HG02763 (cell line): Measurements from ENCODE around the gene TPH2.

Experiments used
- ATAC-seq: cut with Tn5 transposase; IDR thresholded peaks from one replicate; pipeline ENCODE4 v1.9.1; 2021; ENCODE audit warnings: mild to moderate bottlenecking, moderate library complexity; ENCODE audit not compliant: unreplicated experiment

Gene TPH2

DNA sequence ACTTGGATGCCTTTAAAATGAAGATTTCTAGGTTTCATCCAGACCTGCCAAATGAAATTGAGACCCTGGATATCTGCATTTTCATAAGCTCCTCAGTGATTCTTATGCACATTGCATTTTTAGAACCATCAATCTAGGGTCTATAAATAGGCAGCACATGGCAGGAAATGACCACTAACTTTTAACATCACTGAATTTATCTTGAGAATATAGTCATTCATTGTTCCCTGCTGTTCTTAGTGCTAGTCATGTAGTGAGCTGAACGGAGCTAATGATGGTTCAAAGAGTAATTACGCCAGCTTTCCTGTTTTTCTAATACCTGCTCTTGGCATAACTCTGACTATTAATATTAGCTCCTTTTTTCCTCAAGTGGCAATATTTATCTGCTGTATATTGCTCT is 91.6 kb downstream of the TPH2 start:
- no peak for ATAC-seq

DNA sequence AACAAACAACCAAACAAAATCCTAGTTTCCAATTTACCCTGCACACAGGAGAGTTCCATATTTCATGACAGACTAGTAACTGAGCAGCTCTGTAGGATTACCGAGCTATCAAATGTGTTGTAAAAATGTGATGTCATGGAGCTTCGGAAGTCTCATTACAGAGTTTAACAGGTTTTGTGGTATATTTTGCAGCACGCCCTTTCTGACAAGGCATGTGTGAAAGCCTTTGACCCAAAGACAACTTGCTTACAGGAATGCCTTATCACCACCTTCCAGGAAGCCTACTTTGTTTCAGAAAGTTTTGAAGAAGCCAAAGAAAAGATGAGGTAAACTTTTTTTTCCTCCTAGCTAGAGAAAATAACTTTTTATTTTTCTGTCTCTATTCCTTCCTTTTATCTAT is 92.4 kb downstream of the TPH2 start:
- no peak for ATAC-seq

DNA sequence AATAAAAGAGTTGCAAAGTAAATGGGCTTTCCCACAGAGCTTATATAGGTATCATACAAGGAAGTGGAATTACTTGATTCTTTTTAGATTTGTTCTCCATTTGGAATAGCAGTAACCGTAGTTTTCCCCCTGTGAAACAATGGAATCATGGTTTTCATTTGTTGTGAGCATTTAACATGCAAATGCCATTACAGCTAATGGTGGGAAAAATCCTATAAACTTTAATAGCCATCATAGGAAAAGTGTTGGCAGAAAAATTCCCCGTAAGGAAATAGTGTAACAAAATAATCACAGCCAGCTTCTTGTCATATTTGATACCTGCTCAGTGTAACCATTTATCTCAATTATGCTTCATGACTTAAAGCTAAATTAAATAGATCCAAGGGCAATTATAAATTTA is 95.3 kb downstream of the TPH2 start:
- ATAC-seq = no peak

GRCh38 chr12:72035625-72036024 is 97.0 kb downstream of the TPH2 start:
- no peak for ATAC-seq

DNA sequence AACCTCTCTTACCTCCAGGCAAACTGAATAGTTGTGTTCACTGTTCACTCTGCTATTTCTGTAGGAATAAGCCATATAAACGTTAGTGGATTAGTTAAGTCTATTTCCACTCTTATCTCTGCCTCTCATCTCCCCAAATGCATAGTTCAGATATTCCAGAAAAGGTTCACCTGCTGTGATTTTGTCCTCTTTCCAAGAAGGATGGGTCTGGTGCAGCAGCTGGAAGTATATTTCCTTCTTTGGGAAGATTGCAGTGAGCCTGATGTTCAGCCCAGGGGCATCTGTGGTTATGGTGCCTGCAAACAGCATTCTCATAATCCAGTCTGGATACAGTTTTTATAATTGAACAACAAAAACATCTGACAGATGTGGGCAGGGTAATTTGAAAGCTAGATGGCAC is 97.7 kb downstream of the TPH2 start:
- ATAC-seq = no peak

DNA sequence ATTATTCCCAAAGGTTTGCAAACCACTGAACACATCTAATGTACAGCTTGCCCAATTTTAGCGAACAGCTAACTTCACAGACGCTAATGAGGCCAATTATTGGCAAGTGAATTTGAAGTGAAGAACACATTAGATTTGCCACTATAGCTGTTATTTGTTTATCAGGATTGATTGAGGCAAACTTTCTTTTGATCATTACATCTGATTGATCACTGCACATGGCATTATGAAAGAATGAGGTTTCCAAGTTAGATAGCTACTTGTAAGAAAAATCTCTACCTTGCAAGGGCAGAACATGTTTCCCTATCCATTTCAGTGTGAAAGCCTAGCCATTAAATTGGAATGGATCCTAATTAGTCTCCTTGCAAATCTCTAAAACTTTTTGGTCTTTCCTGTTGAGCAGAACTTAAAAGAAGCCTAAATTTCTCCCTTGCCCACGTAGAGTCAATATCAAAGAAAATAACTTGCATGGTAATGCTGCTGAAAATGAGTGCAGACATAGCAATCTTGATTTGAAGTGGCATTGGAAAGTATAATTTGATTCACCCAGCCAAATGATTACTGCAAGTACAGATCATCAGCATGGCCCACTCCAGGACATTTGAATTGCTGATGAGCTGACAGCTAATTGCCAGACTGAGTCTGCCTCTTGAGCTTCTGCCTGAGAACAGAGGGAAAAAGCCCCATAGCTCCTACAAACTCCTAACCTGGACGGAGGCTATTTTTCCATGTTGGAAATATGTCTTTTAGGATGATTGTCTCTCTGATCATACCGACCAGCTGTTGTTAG is 98.6 kb downstream of the TPH2 start:
- ATAC-seq = no peak

DNA sequence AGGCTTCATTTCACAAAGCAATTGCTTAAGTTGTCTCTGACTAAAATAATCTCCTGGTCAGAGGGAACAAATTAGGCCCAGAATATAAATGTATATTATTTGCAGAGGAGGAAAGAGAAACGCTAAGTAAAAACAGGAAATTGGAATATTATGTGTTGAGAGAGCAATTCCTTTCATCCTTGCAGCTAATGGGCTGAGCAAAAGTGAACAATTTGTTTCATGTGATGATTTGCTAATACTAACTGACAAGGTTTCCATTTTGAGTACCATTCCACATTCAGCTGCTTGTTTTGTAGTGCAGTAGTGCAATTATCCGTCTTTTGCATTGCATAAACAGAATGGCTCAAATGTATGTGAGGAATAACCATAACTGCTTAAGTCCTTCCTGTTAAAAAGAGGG is 103.2 kb downstream of the TPH2 start:
- no peak for ATAC-seq

- no peak for ATAC-seq
Observed at GRCh38 chr12:72053604-72054003, 115.0 kb downstream of the TPH2 start.

DNA sequence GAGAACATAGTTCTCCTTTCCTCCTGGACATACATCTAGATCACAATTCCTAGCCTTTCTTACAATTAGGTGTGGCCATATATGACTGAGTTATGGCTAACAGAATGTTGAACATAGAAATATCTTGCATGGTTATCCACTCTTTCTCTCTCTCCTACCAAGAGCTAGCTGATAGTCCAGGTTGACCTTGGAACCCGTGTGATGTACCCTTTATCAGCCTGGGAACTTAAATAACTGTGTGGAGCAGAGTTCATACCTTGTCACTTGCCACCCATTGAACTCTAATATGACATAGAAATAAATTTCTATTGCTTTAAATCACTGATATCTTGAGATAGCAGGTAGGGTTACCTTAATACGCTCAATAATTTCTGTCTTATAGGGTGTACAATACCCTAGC is 115.9 kb downstream of the TPH2 start:
- ATAC-seq = no peak

DNA sequence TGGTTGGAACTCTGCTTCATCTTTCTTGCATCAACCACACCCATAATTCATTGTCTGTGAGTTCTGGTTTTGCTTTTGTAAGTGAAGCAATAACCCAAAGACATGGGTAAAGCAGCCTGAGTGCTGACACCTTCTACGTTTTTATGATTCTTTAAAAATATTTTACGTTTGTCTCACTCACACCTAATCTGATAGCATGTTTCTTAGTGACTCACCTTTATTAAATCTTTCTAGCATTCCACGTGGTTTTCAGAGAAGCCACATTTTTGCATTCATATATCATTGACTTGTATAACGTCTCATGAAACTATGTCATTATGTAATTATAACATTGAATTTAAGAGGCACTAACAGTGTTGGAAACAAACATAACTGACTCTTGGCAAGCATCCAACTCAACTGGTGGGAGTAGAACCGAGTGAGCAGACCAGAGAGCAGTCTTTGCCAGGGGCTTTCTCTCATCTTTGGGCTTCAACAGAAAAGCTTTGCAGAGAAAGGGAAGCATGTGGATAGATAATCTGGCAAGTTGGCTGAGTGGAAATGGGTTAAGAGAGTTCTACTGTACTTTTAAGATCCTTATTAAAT is 118.8 kb downstream of the TPH2 start:
- ATAC-seq = no peak

GRCh38 chr12:72063073-72063472 is 124.4 kb downstream of the TPH2 start:
- ATAC-seq = no peak

DNA sequence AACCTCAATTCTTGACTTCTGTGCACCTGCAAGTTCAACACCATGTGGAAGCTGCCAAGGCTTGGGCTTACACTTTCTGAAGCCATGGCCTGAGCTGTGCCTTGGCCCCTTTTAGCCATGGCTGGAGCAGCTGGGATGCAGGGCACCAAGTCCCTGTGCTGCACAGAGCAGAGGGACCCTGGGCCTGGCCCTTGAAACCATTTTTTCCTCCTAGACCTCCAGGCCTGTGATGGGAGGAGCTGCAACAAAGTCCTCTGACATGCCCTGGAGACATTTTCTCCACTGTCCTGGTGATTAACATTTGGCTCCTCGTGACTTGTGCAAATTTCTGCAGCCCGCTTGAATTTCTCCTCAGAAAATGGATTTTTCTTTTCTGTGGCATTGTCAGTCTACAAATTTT is 132.4 kb downstream of the TPH2 start:
- no peak for ATAC-seq

- no peak for ATAC-seq
Observed at GRCh38 chr12:72072592-72073212, 134.1 kb downstream of the TPH2 start.

- no peak for ATAC-seq
Observed at GRCh38 chr12:72074065-72074464, 135.4 kb downstream of the TPH2 start.

DNA sequence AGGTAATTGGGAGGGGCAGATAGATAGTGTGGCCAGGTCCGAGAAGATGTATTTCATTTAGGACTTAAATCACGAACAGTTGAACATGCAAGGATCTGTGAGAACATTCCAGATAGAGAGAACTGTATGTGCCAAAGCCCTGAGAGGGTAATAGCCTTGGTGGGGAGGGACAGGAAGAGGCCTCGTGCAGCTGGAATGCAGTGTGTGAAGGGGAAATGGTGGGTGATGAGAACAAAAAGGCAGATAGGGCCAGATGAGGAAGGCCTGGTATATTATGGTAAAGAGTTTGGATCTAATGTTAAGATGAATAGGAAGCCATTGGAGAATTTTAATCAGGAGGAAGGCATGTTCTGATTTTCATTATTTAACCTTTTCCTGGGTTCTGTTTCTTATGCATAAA is 136.3 kb downstream of the TPH2 start:
- ATAC-seq = no peak

DNA sequence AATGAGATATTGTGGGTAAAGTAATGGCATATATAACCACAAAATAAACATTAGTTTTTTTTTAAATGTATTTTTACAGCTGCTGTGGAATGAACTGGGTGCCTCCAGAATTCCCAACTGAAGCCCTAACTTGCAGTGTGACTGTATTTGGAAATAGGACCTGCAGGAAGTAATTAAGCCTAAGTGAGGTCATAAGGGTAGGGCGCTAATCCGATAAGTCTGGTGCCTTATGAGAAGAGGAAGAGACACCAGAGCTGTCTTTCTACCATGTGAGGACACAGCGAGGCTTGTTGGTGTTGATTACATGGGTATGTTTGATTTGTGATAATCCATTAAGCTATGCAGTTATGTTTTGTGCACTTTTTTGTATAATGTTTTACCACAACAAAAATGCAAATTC is 136.8 kb downstream of the TPH2 start:
- ATAC-seq = no peak

- ATAC-seq = no peak
Observed at GRCh38 chr12:72075891-72076557, 137.4 kb downstream of the TPH2 start.

DNA sequence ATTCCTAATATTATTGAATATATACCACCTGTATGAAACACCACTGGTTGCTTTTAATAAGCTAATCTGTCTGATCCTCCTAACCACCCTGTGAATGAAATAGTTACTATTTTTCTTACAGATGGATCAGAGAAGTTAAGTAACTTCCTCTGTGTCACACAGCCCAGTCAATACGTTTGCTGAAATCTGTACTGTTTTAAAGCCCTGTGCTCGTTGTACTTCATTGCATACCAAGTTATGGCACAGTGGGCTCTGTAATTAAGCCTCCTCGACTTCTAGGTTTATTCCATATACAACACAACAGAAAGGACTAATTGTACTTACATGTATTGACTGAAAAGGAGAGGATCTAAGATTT is 137.9 kb downstream of the TPH2 start:
- no peak for ATAC-seq

DNA sequence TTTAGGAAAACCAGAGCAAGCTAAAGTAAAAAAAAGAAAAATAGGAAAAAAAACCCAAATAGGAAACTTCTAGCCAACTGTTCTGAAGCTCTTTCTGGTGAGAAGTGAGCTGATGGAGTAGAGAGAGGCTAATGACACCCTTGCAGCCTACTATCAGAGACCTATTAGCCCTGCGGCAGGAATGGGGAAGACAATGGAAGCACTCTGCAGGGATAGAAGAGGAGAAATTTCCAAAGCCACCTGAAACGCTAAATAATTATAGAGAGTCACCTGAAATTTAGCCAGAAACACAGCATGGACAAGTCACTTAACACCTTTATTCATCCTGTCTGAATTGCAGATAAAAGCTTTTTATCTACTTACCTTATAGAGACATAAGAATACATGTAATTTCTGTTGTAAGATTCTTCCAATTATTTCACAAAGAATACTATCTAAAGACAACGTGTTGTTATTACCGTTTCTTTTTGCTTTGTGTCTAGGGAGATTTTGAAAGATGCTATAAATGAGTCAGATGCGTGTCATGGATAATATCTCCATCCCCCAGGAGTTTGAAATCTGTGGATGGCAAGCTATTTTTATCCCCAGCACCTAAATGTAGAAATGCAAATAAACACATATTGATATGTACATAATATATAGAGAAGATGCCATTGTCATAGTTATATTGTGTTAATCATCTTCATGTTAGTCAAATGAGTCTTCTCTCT is 138.6 kb downstream of the TPH2 start:
- ATAC-seq = no peak

GRCh38 chr12:72081777-72082176 is 143.1 kb downstream of the TPH2 start:
- ATAC-seq = no peak
